Epithelial cell of prostate (primary cell): ENCODE results near the gene SLCO3A1.

Experiments
- DNase-seq: peaks from one replicate; pipeline ENCODE4 v3.0.0-alpha.2; 2011; ENCODE audit warnings: low read depth, low spot score
- H3K27ac ChIP-seq: fragments of 450-650 bp; 2 replicates; pipeline ENCODE4 v1.5.1; 2017; ENCODE audit warnings: mild to moderate bottlenecking

SLCO3A1 gene

DNA sequence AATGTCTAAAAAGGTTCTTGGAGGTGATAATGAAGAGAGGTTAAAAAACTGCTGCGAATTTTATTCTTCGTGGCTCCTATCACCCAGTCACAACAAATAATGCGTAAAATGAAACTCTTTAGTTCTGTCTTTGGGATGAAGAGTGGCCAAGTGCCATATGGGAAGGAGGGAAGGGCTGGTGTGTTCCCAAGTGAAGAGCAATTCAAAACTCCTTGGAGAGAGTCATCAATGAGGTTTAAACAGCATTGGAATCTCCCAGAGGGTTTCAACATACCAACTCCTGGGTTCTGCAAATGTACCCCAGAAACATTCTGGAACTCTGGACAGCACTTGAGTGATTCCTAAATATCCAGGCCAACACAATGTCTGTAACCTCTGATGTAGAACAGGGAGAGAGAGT lies 45.3 kb downstream of the SLCO3A1 start:
- no peak overlapping the region for H3K27ac ChIP-seq
- no peak for DNase-seq

DNA sequence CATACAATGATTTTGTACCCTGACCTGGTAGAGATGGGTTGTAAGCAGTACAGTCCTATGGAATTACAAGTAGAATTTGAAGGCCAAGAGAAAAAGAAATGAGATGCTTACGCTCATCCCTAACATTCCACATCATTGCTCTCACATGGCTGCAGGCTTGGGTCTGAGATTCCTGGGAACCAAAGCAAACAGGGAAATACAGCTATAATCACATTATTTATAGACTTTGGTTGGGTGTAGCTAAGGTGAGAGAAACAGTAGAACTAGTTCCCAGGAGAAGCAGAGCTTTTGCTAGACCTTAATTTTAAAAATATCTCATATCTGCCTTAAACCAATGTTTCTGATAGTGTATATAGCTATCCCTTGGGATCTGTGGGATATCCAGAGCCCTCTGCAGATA lies 51.4 kb downstream of the SLCO3A1 start:
- H3K27ac ChIP-seq = no peak overlapping the region
- DNase-seq = no peak

DNA sequence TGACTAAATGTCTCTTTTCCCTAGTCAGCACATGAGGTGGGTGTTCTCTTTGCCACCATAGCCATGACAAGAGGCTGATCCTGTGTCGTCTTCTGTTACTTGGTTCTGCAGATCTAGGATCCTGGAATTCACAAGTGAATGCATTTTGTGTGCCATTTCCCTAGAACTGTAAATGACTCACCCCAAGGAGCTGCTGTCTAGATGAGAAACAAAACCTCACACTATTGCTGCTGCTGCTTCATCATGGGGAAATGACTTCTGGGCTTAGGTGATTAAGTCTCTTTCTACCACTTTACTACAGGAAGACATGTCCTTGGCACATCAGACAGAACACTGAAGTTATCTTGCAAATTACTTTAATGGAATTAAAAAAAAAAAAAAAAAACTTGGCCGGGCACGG lies 54.9 kb downstream of the SLCO3A1 start:
- peak overlapping the region; percentile 23 for H3K27ac ChIP-seq
- DNase-seq = peak; percentile 58

- no peak overlapping the region for H3K27ac ChIP-seq
- no peak for DNase-seq
These were observed 55.6 kb downstream of the SLCO3A1 start for GRCh38 chr15:91909111-91909510.

GRCh38 chr15:91909574-91909973 lies 56.1 kb downstream of the SLCO3A1 start:
- DNase-seq = no peak

DNA sequence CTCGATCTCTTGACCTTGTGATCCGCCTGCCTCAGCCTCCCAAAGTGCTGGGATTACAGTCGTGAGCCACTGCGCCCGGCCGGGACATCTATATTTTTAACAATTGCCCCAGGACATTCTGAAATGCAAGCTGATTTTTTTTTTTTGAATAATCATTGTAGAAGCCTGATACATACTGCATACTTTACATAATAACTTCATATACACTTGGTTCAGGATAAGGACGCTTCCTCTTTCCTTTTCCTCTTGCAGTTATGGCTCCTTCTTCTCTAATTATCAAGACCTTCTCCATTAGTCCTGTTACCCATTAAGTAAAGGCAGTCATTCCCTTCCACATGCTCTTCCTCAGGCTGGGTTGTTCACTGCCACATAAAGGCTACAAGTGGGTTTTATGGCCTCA lies 58.3 kb downstream of the SLCO3A1 start:
- H3K27ac ChIP-seq = no peak overlapping the region
- no peak for DNase-seq

More at GRCh38 chr15:91909574-91909973, 56.1 kb downstream of the SLCO3A1 start:
- no peak overlapping the region for H3K27ac ChIP-seq

DNA sequence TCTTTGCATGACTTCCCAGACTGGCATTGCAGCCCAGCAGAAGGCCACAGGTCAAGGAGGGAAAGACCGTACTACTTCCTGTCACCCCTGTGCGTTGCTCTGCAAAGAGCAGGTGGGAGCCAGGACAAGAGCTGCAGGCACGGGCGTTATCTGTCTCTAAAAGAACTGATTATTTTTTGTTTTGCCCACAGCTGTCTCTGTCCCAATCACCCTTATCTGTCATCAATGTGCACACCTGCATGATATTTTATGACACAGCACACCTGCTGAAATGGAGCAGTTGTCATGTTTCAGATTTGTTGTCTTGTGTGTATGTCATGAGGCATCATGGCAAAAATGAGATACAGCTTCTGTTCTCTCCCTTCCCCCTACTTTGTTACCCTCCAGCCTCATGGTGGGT lies 58.8 kb downstream of the SLCO3A1 start:
- H3K27ac ChIP-seq = no peak overlapping the region
- DNase-seq = no peak

- H3K27ac ChIP-seq = no peak overlapping the region
- no peak for DNase-seq
These were observed 60.1 kb downstream of the SLCO3A1 start for GRCh38 chr15:91913560-91913959.

- no peak overlapping the region for H3K27ac ChIP-seq
- DNase-seq = no peak
These were observed 62.1 kb downstream of the SLCO3A1 start for GRCh38 chr15:91915576-91915975.

- DNase-seq = no peak
- no peak overlapping the region for H3K27ac ChIP-seq
These were observed 62.5 kb downstream of the SLCO3A1 start for GRCh38 chr15:91916051-91916450.

DNA sequence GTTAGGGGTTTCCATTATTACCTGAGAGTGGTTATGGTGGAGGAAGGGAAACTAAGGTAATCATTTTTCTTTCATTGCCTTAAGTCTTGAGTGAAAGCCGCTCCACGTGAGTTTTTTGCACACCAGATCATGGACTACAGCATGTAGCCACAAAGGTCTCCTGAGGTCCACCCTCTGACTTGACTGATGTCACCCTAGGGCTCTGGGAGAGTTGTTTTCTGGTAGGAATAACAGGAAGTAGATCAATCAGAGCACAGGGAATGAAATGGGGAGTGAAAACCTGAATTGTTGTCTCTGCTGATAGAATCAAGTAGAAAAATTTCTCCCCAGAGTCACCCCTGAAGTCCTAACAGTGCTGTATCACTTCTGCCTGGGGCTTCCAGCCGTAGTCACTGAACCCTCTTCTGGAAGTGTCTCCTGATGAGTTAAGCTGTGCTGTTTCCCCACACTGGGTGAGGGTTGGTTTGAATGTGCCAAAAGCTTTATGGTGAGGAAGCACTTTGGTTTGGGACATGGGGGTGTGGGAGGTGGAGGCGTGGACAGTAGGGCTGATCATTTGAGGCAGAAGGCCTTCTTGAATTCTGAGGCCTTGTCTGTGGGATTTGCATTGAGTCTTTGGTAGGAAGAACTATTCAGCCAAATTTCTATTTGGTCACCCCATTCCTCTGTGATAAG lies 64.3 kb downstream of the SLCO3A1 start:
- DNase-seq = no peak
- no peak overlapping the region for H3K27ac ChIP-seq

GRCh38 chr15:91919014-91919534 lies 65.6 kb downstream of the SLCO3A1 start:
- DNase-seq = no peak
- H3K27ac ChIP-seq = no peak overlapping the region

GRCh38 chr15:91921188-91921842 lies 67.8 kb downstream of the SLCO3A1 start:
- DNase-seq = no peak
- H3K27ac ChIP-seq = no peak overlapping the region

GRCh38 chr15:91921843-91922198 lies 68.3 kb downstream of the SLCO3A1 start:
- no peak for DNase-seq
- H3K27ac ChIP-seq = no peak overlapping the region

DNA sequence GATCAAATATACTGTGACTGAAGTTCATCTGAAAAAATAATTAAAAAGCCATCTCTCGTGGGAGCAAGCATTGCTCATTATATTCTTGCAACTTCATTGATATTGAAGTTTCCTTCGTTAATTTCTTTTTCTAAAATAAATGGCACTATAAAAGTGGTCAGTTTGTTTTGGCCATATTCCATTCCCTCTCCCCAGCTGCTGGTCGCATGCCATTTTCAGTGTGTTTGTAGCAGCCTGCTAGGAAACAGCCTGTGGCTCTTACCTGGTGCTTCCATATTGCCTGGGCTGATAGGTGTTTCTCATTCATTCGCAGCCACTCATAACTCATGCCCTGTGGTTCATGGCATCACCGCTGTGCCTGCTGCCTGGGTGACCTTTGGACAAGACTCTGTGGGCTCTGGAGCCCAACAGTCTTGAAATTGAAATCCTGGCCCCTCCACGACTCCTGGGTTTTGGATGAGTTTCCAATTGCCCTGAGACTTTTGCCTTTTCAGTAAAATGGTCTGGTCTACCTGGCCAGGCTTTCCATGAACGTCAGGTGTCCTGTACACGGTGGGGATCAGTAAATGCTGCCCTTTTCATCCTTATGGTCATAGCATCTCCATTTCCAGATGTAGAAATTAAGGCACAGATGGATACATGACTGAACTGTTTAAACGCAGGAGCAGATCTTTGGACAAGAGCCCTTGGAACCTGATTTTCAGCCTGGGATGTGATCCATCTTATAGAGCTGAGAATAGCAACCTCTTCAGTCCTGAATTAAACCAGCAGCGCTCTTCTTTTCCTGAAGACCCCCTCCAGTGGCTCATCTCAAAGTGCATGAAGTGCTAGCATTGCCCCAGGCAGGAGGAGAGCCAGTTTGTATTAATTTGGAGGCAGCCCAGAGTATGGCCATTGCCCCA lies 69.4 kb downstream of the SLCO3A1 start:
- no peak overlapping the region for H3K27ac ChIP-seq
- DNase-seq = no peak

GRCh38 chr15:91924183-91924582 lies 70.7 kb downstream of the SLCO3A1 start:
- no peak overlapping the region for H3K27ac ChIP-seq
- DNase-seq = no peak

DNA sequence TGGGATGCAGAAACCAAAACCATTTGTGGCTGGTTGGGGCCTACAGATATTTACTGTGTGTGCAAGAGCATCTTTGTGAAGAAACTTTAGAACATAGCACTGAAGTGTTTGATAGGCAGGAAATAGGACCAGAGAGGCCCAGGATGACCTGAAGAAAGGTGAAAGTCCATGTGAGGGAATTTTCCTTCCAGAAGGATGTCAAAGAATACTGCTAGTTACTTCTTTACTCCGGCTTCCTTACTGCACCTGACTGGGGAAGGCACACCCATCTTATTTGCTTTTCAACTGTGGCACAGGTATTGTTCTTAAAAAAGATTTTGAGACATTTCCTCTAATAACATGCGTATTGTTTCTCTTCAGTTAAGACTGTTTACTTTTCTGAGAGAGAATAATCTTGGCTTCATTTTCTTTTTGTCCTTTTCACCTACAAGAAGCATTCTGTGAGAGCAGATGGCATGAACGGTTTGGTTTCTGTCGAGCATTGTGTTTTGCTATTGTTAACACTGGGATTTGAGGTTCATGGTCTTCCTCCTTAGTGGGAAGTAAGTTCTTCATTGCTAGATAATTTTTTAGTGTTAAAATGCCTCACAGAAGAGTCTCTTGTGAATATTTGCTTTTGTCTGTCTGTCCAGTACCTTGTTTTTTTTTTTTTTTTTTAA lies 71.5 kb downstream of the SLCO3A1 start:
- H3K27ac ChIP-seq = no peak overlapping the region

DNA sequence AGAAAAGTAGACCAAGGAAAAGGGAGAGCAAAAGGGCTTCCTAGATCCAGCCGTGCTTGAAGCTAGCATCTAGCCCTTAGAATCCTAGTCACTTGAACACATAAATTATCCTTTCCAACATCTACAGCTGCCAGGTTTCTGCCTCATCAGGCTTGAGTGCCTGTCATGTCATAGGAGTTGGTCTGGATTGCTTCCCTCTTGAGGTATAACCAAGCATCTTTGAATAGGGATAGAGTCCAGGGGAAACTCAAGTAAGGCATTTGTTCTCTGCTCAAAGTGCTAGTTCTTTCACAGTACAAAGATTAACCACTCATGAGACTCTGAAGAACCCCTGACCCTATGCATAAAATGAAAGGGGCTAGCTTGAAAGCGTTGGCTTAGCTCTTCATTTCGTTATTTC lies 72.3 kb downstream of the SLCO3A1 start:
- DNase-seq = no peak
- no peak overlapping the region for H3K27ac ChIP-seq

More for the DNA sequence above, 71.5 kb downstream of the SLCO3A1 start:
- DNase-seq = no peak

- DNase-seq = no peak
- no peak overlapping the region for H3K27ac ChIP-seq
These were observed 73.4 kb downstream of the SLCO3A1 start for GRCh38 chr15:91926908-91927270.

DNA sequence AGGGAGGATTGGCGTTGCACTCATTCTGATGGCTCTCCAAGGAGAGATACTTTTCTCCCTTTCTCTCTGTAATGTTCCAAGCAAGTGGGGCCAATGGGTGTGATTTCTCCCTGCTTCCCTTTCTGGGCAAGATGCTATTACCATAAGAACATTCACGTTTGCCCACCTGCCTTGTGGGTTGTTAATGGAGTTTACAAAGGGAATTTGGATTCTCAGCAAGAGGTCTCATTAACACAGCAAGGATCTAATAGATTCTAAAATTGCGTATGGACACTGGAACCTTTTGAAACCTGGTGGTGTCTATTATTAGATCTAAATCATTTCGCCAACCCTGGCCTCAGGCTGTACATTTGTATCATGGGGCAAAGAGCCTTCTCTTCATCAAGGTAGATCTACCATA lies 74.1 kb downstream of the SLCO3A1 start:
- no peak for DNase-seq
- H3K27ac ChIP-seq = no peak overlapping the region
